ENCODE results near the gene CTNND2.

GRCh38 chr5:11946317-11946716, 42.1 kb upstream of the CTNND2 start:
- TF ChIP-seq CTCF (IDR thresholded peaks at IDR 0.05; ENCODE audit: low read depth, low read length, poor library complexity, severe bottlenecking) (no peak), EZH2phosphoT487 (IDR thresholded peaks at IDR 0.05; ENCODE audit: borderline replicate concordance, low read length) (no peak)

Measured in DOHH2 (cell line).